GM18861 (cell line): ENCODE results near the gene IVL.

Experiments used
- ATAC-seq: cut with Tn5 transposase; IDR thresholded peaks from one replicate; pipeline ENCODE4 v1.9.1; 2021; ENCODE audit not compliant: unreplicated experiment

IVL gene, protein sequence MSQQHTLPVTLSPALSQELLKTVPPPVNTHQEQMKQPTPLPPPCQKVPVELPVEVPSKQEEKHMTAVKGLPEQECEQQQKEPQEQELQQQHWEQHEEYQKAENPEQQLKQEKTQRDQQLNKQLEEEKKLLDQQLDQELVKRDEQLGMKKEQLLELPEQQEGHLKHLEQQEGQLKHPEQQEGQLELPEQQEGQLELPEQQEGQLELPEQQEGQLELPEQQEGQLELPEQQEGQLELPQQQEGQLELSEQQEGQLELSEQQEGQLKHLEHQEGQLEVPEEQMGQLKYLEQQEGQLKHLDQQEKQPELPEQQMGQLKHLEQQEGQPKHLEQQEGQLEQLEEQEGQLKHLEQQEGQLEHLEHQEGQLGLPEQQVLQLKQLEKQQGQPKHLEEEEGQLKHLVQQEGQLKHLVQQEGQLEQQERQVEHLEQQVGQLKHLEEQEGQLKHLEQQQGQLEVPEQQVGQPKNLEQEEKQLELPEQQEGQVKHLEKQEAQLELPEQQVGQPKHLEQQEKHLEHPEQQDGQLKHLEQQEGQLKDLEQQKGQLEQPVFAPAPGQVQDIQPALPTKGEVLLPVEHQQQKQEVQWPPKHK

DNA sequence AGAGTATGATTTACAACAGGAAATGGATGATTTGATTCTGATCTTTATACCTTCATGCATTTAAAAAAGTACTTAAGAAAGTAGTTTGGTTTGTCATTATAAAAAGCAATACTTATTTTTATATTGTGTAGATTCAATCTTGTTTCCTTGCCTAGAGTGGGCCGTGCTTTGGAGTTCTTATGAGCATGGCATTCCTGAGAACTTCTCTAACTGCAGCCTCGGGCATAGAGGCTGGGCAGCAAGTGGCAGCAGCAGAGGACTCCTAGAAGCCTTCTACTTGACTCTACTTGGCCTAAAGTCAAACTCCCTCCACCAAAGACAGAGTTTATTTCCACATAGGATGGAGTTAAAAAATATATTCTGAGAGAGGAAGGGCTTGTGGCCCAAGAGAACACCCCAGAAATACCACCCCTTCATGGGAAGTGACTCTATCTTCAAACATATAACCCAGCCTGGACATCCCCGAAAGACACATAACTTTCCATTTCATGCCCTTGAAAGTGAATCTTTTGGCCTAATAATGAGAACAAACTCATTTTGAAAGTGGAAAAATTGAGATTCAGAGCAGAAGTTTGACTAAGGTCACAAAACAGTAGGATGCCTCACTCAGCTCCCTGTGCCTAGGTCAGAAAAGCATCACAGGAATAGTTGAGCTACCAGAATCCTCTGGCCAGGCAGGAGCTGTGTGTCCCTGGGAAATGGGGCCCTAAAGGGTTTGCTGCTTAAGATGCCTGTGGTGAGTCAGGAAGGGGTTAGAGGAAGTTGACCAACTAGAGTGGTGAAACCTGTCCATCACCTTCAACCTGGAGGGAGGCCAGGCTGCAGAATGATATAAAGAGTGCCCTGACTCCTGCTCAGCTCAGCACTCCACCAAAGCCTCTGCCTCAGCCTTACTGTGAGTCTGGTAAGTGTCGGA, at the start of gene IVL:
Gene IVL, plus strand, starts transcription at position 861 of the 916 bp plus-strand sequence. CDS start 1,252 bp downstream, outside the sequence.
- peak; percentile 43 for ATAC-seq

- no peak for ATAC-seq
Observed at GRCh38 chr1:152859696-152860095, 48.6 kb upstream of the IVL start, which contains the start of gene LCE7A. LCE7A (plus strand) TSS chr1:152859996; CDS start chr1:152860698, 702 bp downstream.

DNA sequence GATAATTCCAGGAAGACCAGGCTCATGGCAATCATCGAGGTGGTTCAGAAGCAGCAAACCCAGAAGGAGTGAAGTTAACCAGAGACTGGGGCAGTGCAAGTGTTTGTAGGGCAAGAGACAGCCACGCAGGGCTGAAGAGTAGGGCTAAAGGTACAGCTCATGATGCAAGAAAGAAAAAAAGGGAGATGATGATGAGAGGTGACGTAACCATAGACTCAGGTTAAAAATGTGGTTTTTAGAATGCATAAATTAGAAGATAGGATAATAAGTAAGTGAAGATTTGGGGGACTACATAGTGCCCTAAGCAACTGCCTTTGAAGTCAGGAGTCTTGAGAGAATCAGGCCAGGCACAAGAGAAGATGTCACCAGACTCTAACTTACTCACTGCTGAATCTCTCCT, 48.2 kb upstream of the IVL start:
- ATAC-seq = no peak

- ATAC-seq = no peak
Observed at GRCh38 chr1:152861374-152861773, 47.0 kb upstream of the IVL start.

GRCh38 chr1:152864443-152864842, 43.9 kb upstream of the IVL start:
- ATAC-seq = no peak

- no peak for ATAC-seq
Observed at GRCh38 chr1:152866321-152866720, 42.0 kb upstream of the IVL start.

DNA sequence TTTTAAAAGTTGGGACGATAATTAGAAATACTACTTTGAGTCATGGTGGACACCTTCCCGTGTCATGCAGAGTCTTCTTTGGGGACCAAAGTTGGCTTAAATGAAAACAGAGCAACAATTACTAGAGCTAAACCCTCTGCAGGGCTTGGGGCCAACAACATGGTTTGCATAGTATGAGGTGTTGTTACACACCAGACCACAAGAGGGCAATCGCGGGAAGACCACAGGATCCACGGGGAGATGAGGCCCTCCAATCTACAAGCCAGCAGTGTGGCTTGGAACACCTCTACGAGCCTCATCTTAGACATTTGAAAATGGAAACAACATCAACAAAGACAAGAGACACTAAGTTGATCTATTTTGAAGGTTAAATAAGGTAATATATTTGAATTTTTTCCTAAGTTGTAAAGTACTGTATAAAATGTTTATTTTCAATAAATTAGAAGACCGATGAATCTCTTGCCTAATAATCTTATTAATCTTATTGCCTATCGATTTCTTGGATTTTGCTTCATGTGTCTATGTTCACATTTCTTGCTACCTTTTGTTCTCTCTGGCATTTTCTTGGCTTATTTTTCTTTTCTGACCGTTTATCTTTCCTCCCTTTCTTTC, 38.4 kb upstream of the IVL start:
- ATAC-seq = no peak

DNA sequence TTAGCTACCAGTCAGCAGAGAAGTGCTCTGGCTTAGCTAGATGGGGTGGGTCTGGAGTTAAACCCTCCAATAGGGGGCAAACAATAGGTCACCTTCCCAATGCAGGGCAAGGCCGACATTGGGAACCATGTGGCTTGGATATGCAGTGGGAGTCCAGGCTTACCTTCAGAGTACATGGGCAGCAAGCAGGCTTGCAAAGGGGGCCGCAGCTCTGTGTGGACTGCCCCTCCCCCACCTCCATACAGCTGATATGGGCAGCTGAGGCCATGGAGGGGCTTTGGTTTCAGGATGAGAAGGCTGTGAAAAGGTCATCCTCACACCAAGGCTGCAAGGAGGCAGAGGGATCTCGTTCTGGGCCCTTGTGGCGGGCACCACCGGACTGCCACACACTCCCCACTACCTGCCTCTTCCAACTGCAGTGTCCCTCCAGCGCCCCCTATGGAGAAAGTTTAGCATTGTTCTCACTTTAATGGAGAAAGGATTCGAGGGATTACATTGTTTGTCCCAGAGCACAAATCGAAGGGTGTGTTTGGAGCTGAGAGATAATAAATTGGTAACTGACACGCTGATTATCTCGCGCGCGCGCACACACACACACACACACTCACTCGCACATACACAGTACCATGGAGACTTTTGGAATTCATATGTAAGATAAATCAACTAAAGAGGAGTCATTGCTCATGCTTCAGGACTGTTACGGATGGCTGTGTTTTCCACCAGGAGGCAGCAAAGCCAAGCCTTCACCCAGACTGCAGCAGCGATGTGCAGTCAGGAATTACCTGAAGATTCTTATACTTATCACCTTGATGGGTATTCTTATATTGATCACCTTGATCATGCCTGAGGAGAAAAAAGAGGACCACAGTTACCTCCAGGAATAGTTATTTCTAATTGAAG, 37.3 kb upstream of the IVL start:
- no peak for ATAC-seq

DNA sequence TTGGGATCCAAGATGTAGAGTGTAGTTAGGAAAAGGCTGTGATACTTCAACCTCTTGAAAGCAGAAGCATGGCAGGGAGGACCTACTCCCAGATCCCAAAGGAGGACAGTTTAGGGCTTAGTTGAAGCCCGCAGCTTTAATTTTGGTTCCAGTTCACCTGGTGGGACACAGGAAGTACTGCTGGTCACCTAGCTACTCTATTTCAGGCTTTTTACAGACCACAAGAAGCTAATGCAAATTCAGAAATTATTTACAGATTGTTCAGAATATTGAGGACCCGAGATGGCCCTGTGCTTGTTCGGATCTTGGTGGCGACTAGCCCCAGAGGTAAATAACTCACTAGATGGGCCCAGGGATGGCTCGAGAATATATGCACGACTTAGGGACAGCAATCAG, 36.6 kb upstream of the IVL start:
- ATAC-seq = peak; percentile 59

DNA sequence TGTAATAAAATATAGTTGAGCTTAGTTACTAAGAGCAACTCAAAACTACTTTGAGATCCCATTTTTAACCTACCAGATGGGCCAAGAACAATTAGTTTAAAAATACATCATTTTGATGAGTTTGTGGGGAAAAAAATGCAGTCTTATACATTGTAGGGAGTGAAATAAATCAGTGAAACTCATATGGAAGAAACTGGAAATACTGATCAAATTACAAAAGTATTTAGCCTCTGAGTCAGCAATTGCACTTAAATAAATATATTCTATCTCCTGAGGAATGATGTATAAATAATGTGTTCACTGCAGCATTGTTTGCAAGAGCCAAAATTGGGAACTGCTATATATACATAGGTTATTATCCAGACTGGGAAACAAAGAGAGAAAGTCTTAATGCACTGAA, 34.9 kb upstream of the IVL start:
- ATAC-seq = no peak

DNA sequence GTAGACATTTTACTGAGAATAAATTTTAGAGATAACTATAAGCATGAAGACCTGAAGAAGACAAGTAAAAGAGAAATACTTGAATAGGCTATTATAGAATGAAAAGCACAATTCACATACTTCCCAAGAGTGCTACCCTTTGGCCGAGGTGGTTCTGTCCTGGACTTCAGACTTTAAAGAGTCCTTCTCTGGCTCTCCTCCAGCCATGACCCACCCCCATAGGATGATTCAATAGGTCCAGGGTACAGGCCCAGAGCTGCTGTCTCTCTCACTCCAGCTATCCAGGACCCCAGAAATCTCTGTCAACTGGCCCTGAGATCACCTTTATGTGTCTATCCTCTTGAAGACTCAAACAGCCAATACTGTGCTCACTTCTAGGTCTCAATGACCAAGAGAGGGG, 31.5 kb upstream of the IVL start:
- ATAC-seq = no peak

DNA sequence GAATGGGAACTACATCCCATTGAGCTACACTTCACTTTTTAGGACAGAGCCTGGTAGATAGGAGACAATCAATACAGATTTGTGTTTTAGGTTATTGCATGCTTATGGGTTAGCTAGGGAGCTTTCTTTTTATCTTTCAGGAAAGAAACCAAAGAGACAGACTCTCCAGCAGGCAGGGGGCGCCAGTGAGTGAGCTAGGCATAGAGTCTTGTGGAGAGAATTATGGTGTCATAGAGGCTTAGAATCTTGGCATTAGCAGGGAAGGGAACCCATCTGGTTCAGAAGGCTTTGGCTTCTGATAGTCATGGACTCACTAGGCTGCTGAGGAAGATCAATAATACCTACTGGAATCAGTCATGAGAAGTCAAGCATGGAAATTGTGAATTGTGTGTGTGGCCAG, 30.3 kb upstream of the IVL start, which contains the start of gene SMCP:
Gene SMCP, plus strand, starts transcription at position 281 of the 400 bp plus-strand sequence. CDS start 6,101 bp downstream, outside the sequence.
- no peak for ATAC-seq

DNA sequence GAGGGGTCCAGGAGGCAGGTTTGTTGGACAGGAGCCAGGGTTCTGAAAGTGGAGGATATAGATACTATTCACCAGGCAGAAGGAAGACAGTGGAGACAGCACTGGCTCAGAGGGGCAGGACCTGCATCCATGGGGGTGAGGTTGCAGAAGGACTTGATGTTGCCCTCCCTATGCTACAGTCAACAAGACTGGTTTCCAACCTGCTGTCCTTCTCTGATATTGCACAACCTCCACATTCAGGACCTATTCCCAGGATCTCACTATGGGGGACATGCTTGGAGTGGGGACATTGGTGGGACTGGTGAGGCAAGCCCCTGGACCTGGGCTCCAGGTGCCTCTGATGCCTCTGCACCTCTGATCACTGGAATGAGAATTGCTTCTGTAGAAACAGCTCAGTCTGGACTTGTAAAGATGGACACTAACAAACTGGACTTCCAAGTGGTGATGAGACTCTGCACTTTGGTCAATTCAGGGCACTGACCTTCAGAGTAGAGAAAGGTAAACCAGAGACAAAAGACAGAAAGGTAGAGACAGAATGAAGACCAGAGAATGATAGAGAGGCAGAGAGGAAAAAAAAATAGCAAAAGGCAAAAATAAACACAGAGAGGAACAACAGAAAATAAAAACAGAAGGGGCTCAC, 28.7 kb upstream of the IVL start:
- no peak for ATAC-seq

GRCh38 chr1:152880316-152880715, 28.0 kb upstream of the IVL start:
- ATAC-seq = no peak

DNA sequence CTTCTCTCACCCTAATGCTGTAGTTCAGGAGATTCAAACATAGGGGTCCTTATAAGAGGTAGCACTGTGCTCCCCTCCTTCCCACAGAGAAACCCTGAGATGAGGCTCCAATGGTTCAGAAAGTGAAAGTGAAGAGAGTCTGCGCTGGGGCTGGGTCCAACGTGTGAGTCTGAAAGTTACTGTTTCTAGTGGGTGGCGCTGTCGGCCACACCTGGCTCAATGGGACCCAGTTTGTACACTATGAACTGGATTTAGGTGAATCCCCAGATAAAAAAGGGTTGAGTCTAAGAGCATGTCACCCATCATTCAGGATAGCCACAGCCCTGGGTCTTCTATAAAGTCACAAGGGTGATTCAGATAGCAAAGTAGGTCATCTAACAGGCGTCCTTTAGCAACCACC, 27.4 kb upstream of the IVL start:
- ATAC-seq = no peak

DNA sequence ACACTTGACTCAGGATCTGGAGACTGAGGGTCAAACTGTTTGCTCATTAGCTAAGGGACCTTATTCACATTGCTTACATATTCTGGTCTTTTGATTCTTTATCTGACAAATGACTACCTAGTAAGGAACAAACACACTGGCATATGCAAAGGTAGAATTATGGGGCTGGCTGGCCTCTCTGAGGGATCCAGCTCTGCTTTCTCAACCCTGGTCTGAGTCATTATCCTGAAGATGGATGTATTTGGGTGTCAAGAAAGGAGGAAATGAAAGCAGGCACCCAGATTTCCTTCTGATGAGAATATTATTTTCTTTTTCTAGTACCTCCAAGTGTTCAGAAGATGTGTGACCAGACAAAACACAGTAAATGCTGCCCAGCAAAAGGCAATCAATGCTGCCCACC, 24.3 kb upstream of the IVL start:
- ATAC-seq = no peak

- no peak for ATAC-seq
Observed at GRCh38 chr1:152884506-152884905, 23.8 kb upstream of the IVL start.

- ATAC-seq = no peak
Observed at GRCh38 chr1:152884966-152885624, 23.3 kb upstream of the IVL start.

GRCh38 chr1:152886085-152886484, 22.3 kb upstream of the IVL start:
- no peak for ATAC-seq
